Suppressor macrophage treated with lipopolysaccharide for 1 hour (primary cell): ENCODE measurements around the gene FNDC3B.

Source experiments
- DNase-seq, 3 donors: peaks; one replicate each; pipeline ENCODE4 v3.0.0-alpha.2; 2020 to 2022

Gene FNDC3B

DNA sequence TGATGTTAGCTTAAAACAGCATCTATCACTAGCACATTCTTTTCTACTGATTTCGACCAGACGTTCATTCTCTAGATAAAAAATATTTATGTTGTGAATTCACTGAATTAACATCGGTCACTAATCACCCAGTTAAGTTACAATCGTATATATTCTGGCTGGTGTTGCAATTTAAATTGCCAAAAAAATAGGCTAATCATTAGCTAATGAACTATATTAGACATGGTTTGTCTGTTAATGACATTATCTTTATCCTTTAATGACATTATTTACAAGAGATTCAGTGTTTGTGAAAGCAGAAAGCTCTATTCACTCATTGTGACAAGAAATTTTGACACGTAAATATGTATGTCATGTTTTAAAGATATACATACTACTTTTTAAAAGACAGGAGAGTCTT lies 402.2 kb downstream of the FNDC3B start:
- no peak for DNase-seq

DNA sequence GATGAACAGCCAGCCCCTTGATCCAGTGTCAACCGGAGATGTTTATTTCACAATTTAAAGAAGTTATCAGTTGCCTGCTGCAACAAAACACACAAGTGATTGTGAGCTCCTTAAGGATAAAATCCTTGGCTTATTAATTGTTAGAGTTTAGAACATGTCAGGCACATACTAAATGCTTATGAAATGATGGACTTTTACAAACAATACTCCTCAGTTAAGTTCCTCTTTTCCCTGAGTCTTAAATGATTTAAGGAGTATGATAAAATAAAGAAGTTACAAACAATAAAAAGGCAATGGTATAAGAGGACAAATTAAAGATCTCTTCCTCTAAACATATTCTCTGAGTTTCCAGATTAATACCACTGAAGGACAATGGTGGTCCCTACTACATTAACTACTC lies 403.2 kb downstream of the FNDC3B start:
- DNase-seq = peak in 2 of 3 donors; percentile 56 to 61

DNA sequence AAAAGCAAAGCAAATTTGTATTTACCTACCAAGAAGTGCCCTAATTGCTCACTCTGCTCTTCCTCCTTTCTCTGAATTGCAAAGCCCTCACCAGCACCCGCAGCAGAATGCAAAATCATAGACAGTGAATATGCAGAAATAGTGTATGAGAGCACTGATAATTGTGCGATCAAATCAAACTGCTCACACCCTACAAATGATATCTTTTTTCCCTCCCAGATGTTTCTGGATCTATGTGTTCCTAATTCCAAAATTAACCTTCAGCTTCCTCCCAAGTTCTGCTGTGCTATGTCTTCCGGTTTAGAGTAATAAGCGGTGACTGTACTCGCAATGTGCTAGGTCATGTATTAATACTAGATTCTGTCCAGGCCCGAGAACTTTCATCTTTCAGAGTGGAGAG lies 405.4 kb downstream of the FNDC3B start:
- DNase-seq = peak in 1 of 3 donors; percentile 34

DNA sequence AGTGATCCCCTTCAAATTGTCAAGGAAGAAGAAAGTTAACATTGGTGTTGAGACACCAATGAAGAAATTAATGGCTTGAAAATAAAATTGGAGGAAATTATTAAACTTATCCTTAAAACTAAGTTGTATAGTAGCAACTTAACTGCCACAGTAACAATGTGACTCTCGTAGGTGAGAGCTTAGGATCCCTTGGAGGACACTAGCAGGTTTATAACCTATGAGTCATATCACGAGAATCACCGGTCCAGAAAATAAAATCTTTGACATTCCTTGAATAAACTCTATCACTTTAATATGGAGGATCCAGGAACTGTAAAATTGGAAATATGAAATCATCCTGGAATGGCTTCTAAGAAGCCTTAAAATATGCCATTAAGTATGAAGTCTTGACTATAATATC lies 406.8 kb downstream of the FNDC3B start:
- no peak for DNase-seq

DNA sequence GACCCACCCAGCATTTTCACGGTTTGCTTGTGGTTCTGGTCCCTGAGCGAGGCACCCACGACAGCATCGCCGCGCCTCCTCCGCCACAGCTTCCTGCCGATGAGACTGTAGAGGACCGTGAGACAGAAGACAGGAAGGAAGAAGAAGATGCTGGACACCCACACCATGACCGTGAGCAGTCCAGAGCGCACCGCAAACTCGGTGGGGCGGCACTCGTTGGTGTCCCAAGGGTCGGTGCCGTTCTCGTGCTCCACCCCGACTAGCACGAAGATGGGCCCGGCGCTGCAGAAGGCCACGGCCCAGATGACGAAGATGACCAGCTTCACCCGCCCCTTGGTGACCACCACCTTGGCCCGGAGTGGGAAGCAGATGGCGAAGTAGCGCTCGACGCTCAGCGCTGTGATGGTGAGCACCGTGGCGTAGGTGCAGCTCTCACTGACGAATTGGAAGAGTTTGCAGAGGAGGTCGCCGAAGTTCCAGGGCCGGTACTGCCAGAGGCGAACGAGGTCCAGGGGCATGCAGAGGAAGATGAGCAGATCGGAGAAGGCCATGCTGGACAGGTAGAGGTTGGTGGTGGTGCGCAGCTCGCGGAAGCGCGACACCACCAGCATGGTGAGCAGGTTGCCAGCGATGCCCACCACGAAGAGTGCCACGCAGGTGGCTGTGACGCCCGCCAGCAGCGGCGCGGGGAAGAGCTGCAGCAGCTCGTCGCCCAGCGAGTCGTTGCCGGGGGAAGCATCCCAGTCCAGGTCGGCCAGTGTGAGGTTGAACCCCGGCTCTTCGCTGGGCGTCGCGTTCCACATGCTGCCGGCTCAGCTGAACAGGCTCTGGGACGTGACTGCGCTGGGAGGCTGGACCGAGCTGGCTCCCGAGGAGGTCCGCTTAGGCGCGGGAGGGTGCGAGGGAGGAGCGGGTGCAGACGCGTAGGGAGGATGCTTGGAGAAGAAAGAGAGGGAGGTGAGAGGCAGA lies 408.5 kb downstream of the FNDC3B start, which contains the start of gene GHSR:
Gene GHSR (minus strand): TSS at position 846 of the 969 bp plus-strand sequence. CDS start 43 bp downstream, at position 803.
- no peak for DNase-seq

DNA sequence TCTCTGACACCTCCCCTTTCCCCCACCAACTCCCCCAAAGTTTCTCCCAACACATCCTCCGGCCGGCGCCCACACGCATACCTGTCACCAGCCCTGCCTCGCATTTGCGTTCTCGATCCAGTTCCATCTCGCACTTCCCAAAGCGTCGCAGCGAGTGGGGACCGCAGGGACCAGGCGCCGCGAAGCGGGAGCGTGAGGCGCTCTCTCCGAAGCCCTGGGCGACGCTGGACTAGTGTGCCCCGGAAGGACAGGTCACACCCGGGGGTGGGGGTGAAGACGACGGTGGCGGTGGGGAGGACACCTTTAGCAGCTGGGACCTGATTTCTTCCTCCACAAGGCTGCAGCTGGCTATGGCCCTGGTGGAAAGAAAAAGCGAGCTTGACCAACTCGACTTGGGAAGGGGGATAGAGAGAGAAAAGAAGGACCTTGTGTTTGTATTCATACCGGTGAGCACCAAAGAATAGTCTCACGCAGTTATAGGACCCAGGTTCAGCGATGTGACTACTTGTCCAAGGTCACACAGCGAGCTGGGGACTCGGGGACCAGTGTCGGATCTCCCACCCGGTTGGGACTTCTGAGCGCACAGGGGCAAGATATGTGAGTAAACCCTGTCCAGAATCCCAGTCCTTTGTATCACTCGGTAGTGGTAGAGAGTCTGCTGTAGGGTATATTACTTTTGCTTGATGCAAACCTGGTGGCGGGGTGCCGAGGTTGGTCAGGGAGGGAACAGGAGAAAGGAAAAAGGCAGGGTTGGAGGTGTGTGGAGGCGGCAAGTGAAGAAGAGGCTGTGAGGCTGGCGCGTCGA lies 409.5 kb downstream of the FNDC3B start:
- no peak for DNase-seq

DNA sequence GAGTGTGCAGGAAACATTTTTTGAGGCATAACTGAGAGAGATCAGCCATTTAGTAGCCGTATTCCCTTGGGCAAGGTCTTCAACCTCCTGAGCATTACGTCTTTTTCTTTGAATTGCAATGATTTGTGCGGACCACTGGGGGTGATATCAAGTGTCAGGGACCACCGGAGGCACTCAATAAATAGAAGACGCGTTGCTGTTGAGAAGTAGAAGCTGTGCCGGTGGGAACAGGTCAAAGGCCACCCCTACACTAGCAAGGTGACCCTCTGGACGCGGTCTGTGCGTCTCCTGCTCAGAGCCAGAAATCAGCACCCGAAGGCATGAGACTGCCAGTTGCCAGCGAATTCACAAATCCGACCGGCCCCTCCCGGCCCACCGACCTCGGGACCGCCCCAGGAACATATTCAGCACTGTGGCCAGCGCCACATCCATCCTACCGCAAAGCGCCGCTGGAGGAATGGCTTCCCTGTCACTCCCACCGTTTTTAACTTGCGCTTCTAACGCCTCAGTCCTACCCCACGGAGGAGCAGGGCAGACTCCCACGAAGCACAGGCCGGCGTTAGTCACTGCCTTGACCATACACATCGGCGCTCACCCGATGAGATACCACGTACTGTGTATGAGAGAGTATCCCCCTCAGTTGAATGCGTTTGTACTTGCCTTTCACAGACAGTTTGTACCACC lies 410.2 kb downstream of the FNDC3B start:
- DNase-seq = peak; percentile 35 to 63 (median 47)
